ENCODE measurements around the gene CYP4F22. TPM values are rescaled to one million over a fixed set of nuclear protein-coding genes. Genes with fewer than 3 reads are reported as not detected.

The CYP4F22 gene
- total RNA-seq, 2 experiments from 2014 or later: 0.19 to 0.28 TPM

GRCh38 chr19:15539638-15540037 is 31.3 kb downstream of the CYP4F22 start:
- Mint-ChIP-seq H3K9me3 (peaks cover 2% of the 10 kb centered on the region), H3K4me1 (ENCODE audit: low read depth) (no peaks in the 10 kb centered on the region), H3K36me3 (ENCODE audit: low read depth) (no peaks in the 10 kb centered on the region), H3K4me3 (no peak overlapping the region), H3K27ac (no peak overlapping the region), H3K27me3 (no peaks in the 10 kb centered on the region)
- Histone ChIP-seq H3K4me3 (ENCODE audit: low read length) (no peak overlapping the region), H3K27me3 (ENCODE audit: control insufficient read depth in 1 of 2, insufficient read depth in 2 of 2, low read length in 2 of 2) (no peaks in the 10 kb centered on the region), H3K9me3 (ENCODE audit: control insufficient read depth in 1 of 2, insufficient read depth in 1 of 2, low read length in 2 of 2) (no peaks in the 10 kb centered on the region), H3K36me3 (ENCODE audit: insufficient read depth, low read length) (no peaks in the 10 kb centered on the region), H3K27ac (ENCODE audit: low read depth in 1 of 2, low read length in 2 of 2) (no peak overlapping the region), H3K4me1 (ENCODE audit: insufficient read depth, low read length) (no peaks in the 10 kb centered on the region)
- POLR2A ChIA-PET: no interaction called here
- no peak for DNase-seq
- ATAC-seq (ENCODE audit: poor library complexity): no peak
- CTCF ChIA-PET: no interaction called here
- TF ChIP-seq CTCF (IDR thresholded peaks at IDR 0.05): no peak
- intact Hi-C loops (cut with DNase I, micrococcal nuclease): no loop called here

- H3K4me3 Mint-ChIP-seq: no peak overlapping the region
- CTCF ChIA-PET: no interaction called here
- no peaks in the 10 kb centered on the region for H3K27me3 Mint-ChIP-seq
- no peaks in the 10 kb centered on the region for H3K9me3 ChIP-seq (ENCODE audit: control insufficient read depth in 1 of 2, insufficient read depth in 1 of 2, low read length in 2 of 2)
- H3K36me3 ChIP-seq (ENCODE audit: insufficient read depth, low read length): no peaks in the 10 kb centered on the region
- no peak for ATAC-seq (ENCODE audit: poor library complexity)
- POLR2A ChIA-PET: no interaction called here
- no peaks in the 10 kb centered on the region for H3K36me3 Mint-ChIP-seq (ENCODE audit: low read depth)
- no peaks in the 10 kb centered on the region for H3K4me1 Mint-ChIP-seq (ENCODE audit: low read depth)
- no peak for TF ChIP-seq CTCF (IDR thresholded peaks at IDR 0.05)
- no peak overlapping the region for H3K27ac Mint-ChIP-seq
- intact Hi-C loops (cut with DNase I, micrococcal nuclease): no loop called here
- H3K27me3 ChIP-seq (ENCODE audit: control insufficient read depth in 1 of 2, insufficient read depth in 2 of 2, low read length in 2 of 2): no peaks in the 10 kb centered on the region
- H3K27ac ChIP-seq (ENCODE audit: low read depth in 1 of 2, low read length in 2 of 2): no peak overlapping the region
- H3K4me3 ChIP-seq (ENCODE audit: low read length): no peak overlapping the region
- no peaks in the 10 kb centered on the region for H3K4me1 ChIP-seq (ENCODE audit: insufficient read depth, low read length)
- no peak for DNase-seq
- H3K9me3 Mint-ChIP-seq: peaks cover 2% of the 10 kb centered on the region
Observed at GRCh38 chr19:15540435-15540834, 32.1 kb downstream of the CYP4F22 start.

GRCh38 chr19:15544283-15544682 is 36.0 kb downstream of the CYP4F22 start:
- H3K27ac ChIP-seq (ENCODE audit: low read depth in 1 of 2, low read length in 2 of 2): no peak overlapping the region
- ATAC-seq (ENCODE audit: poor library complexity) (no peak), DNase-seq (no peak)
- H3K4me1 ChIP-seq (ENCODE audit: insufficient read depth, low read length): no peaks in the 10 kb centered on the region
- Mint-ChIP-seq H3K4me3 (no peak overlapping the region), H3K4me1 (ENCODE audit: low read depth) (no peaks in the 10 kb centered on the region), H3K9me3 (no peaks in the 10 kb centered on the region), H3K27ac (no peak overlapping the region), H3K27me3 (no peaks in the 10 kb centered on the region), H3K36me3 (ENCODE audit: low read depth) (no peaks in the 10 kb centered on the region)
- H3K36me3 ChIP-seq (ENCODE audit: insufficient read depth, low read length): no peaks in the 10 kb centered on the region
- no peak for TF ChIP-seq CTCF (IDR thresholded peaks at IDR 0.05)
- no peak overlapping the region for H3K4me3 ChIP-seq (ENCODE audit: low read length)
- ChIA-PET POLR2A (interaction anchor here (1.1 to 1.3 kb wide), 2 partner anchors 30 to 125 kb away, joined by 3 read pairs; partner anchors contain the start of gene AKAP8L), CTCF (interaction anchor here (0.8 to 1.2 kb wide), 2 partner anchors 125 to 367 kb away, joined by 3 to 6 read pairs; partner anchors contain the start of gene AKAP8L)
- H3K27me3 ChIP-seq (ENCODE audit: control insufficient read depth in 1 of 2, insufficient read depth in 2 of 2, low read length in 2 of 2): no peaks in the 10 kb centered on the region
- no peaks in the 10 kb centered on the region for H3K9me3 ChIP-seq (ENCODE audit: control insufficient read depth in 1 of 2, insufficient read depth in 1 of 2, low read length in 2 of 2)
- intact Hi-C loops (cut with DNase I, micrococcal nuclease): no loop called here
